HepG2 (cell line): Measurements from ENCODE around the gene NOTCH4. TPM values are rescaled to one million over a fixed set of nuclear protein-coding genes. Genes with fewer than 3 reads are reported as not detected.

Experiments used
- BRCA1 ChIP-seq: sonication (generic); formaldehyde crosslinking; IDR thresholded peaks from 2 replicates; pipeline ENCODE4 v1.4.0; 2020; ENCODE audit warnings: missing genetic modification reagents
- CTCF ChIP-seq: sonication (generic); formaldehyde crosslinking; IDR thresholded peaks from 2 replicates; pipeline ENCODE4 v1.5.0; 2020; ENCODE audit warnings: mild to moderate bottlenecking, missing genetic modification reagents, moderate library complexity
- FOSL1 ChIP-seq: sonication (generic); formaldehyde crosslinking; IDR thresholded peaks from 2 replicates; pipeline ENCODE4 v1.9.0; 2021; ENCODE audit warnings: missing genetic modification reagents, borderline replicate concordance
- KDM4B ChIP-seq: sonication (generic); formaldehyde crosslinking; IDR thresholded peaks from 2 replicates; pipeline ENCODE4 v1.4.0; 2020; ENCODE audit warnings: missing genetic modification reagents
- KLF11 ChIP-seq: IDR thresholded peaks from 2 replicates; pipeline ENCODE4 v1.6.1; 2016; ENCODE audit warnings: missing compliant biosample characterization
- MXD3 ChIP-seq: IDR thresholded peaks from 2 replicates; pipeline ENCODE4 v1.6.1; 2016; ENCODE audit warnings: mild to moderate bottlenecking, missing biosample characterization, missing genetic modification reagents
- ONECUT2 ChIP-seq: sonication (generic); formaldehyde crosslinking; IDR thresholded peaks from 2 replicates; pipeline ENCODE4 v1.4.0; 2020; ENCODE audit warnings: missing genetic modification reagents
- PCBP1 ChIP-seq: fragments of 200-400 bp; formaldehyde crosslinking; IDR thresholded peaks from 2 replicates; pipeline ENCODE4 v1.6.1; 2017; ENCODE audit warnings: mild to moderate bottlenecking, low read depth, low read length, borderline replicate concordance
- PRPF4 ChIP-seq: fragments of 200-400 bp; formaldehyde crosslinking; IDR thresholded peaks from 2 replicates; pipeline ENCODE4 v1.6.1; 2016; ENCODE audit warnings: low read length, low read depth; ENCODE audit not compliant: poor library complexity, severe bottlenecking
- RELA ChIP-seq: sonication (generic); formaldehyde crosslinking; IDR thresholded peaks from 2 replicates; pipeline ENCODE4 v1.4.0; 2020; ENCODE audit warnings: missing genetic modification reagents
- RXRA ChIP-seq: sonication (generic); formaldehyde crosslinking; IDR thresholded peaks from 2 replicates; pipeline ENCODE4 v1.5.1; 2020; ENCODE audit warnings: missing genetic modification reagents
- TSC22D2 ChIP-seq: sonication (generic); formaldehyde crosslinking; IDR thresholded peaks from 2 replicates; pipeline ENCODE4 v1.5.1; 2020; ENCODE audit warnings: missing genetic modification reagents, mild to moderate bottlenecking, borderline replicate concordance
- ZBTB14 ChIP-seq: sonication (generic); formaldehyde crosslinking; IDR thresholded peaks from 2 replicates; pipeline ENCODE4 v1.4.0; 2020; ENCODE audit warnings: missing genetic modification reagents
- ZFP36L2 ChIP-seq: sonication (generic); formaldehyde crosslinking; IDR thresholded peaks from 2 replicates; pipeline ENCODE4 v1.4.0; 2020; ENCODE audit warnings: missing genetic modification reagents
- ZNF142 ChIP-seq: sonication (generic); formaldehyde crosslinking; IDR thresholded peaks from 2 replicates; pipeline ENCODE4 v1.4.0; 2020; ENCODE audit warnings: missing genetic modification reagents
- ZNF253 ChIP-seq: sonication (generic); formaldehyde crosslinking; IDR thresholded peaks from 2 replicates; pipeline ENCODE4 v1.8.0; 2022; ENCODE audit warnings: mild to moderate bottlenecking, missing genetic modification reagents, borderline replicate concordance
- ZNF562 ChIP-seq: sonication (generic); formaldehyde crosslinking; IDR thresholded peaks from 2 replicates; pipeline ENCODE4 v1.8.0; 2022; ENCODE audit warnings: missing genetic modification reagents, borderline replicate concordance
- ZNF563 ChIP-seq: sonication (generic); formaldehyde crosslinking; IDR thresholded peaks from 2 replicates; pipeline ENCODE4 v1.8.0; 2022; ENCODE audit warnings: mild to moderate bottlenecking, moderate library complexity, missing genetic modification reagents
- ZNF724P ChIP-seq: sonication (generic); formaldehyde crosslinking; IDR thresholded peaks from 2 replicates; pipeline ENCODE4 v1.8.0; 2022; ENCODE audit warnings: missing genetic modification reagents, borderline replicate concordance
- ZNF891 ChIP-seq: sonication (generic); formaldehyde crosslinking; IDR thresholded peaks from 2 replicates; pipeline ENCODE4 v1.5.0; 2020; ENCODE audit warnings: mild to moderate bottlenecking, missing genetic modification reagents
- polyA plus RNA-seq, 8 experiments: library from polyadenylated mRNA; depleted of rRNA in 3 of 8; stranded (reverse) in 7 of 8; unstranded in 1 of 8; fragments of >200 nt; fragmentation: Illumina TruSeq in 4 of 8; extraction: Trizol in 4 of 8; gene quantifications; 2 replicates each; pipeline versions ENCODE4 v1.2.1 to v1.2.3, GENCODE V29; 2011 to 2016; ENCODE audit warnings: low read depth in 4 of 8, missing spikeins in 1 of 8, mixed read lengths in 1 of 8; ENCODE audit not compliant: insufficient read depth in 1 of 8
- total RNA-seq, 5 experiments: library from RNA; depleted of rRNA; stranded (reverse); fragments of >200 nt; fragmentation: Illumina TruSeq; extraction: Trizol; gene quantifications; 2 replicates each; pipeline ENCODE4 v1.2.3, GENCODE V29; 2016; ENCODE audit warnings: low read depth in 1 of 5

NOTCH4 gene
- total and polyA plus RNA-seq, 2 of the 13 experiments (the other 11 are each of a cell fraction or from before 2014, with no cell fraction given), result 0.51 to 0.83 TPM

GRCh38 chr6:32153564-32154513 lies 70.0 kb downstream of the NOTCH4 start, which contains the start of gene PPT2 (continued):
- no peak for TF ChIP-seq RELA (CRISPR knock-in tag)
- TF ChIP-seq ONECUT2, result no peak; the same call in 1 of the 2 replicates
- no peak for TF ChIP-seq ZNF562 (CRISPR knock-in tag)
- TF ChIP-seq ZNF724P (CRISPR knock-in tag), result no peak
- TF ChIP-seq FOSL1 (CRISPR knock-in tag), result no peak
- no peak for TF ChIP-seq ZNF253 (CRISPR knock-in tag)
- TF ChIP-seq ZFP36L2 (CRISPR knock-in tag), result no peak; the same call in 1 of the 2 replicates
- TF ChIP-seq PRPF4, result peak; percentile 99
- TF ChIP-seq KDM4B, result peak; percentile 41; the same call in 1 of the 2 replicates
- no peak for TF ChIP-seq ZNF563 (CRISPR knock-in tag)
- TF ChIP-seq TSC22D2, result 0 out of 2 replicates have a peak, but pooled peaks have one; percentile 18
- peak; percentile 62; the same call in 1 of the 2 replicates for TF ChIP-seq KLF11 (CRISPR knock-in tag)
- TF ChIP-seq ZNF891, result peak; percentile 7; the same call in 1 of the 2 replicates
- peak; percentile 50 for TF ChIP-seq CTCF (CRISPR knock-in tag)
- TF ChIP-seq ZNF142, result peak; percentile 90
- TF ChIP-seq ZBTB14 (CRISPR knock-in tag), result 0 out of 2 replicates have a peak, but pooled peaks have one; percentile 17
- no peak for TF ChIP-seq BRCA1 (CRISPR knock-in tag)
- peak; percentile 26; the same call in 1 of the 2 replicates for TF ChIP-seq MXD3 (CRISPR knock-in tag)
- no peak; the same call in 1 of the 2 replicates for TF ChIP-seq RXRA (CRISPR knock-in tag)
- TF ChIP-seq PCBP1, result peak; percentile 90
